ENCODE measurements around the gene DLEC1.
A peak's percentile ranks its signal among the peaks of the same experiment; 100 is the strongest.

The DLEC1 gene

DNA sequence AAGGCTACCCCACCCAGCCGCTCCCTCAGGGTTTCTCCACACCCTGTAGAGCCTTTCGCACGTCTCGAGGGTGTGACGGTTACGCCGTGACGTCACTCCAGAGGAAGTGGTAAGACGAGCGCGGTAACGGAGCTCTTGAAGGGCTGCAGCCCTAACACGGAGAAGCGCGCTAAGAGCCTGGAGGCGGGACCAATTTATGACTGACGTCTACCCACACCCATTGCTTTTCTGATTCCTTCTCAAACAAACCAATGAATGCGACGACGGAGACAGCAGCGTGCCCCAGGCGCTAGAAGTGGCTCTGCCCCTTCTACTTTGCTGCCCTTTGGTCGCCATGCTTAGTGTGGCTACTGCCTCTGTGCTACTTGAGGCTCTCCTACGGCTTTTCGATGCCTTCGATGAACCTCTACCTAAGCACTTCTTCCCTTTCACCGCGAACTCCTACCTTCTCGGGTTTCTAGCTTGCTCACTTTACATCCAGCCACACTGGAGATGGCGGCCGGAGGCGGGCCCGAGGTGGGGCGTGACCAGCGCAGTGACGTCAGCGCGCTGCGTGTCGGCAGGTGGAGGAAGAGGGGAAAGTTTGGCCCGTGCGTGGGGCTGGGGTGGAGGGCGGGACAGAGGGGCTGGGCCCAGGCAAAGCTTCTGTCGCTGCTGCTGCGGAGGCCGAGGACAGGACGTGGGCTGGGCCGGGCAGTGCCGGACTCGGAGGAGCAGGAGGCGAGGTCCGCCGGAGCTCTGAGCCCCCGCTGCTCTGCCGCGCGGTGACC, 126.1 kb downstream of the DLEC1 start, which contains the start of gene OXSR1:
OXSR1 (plus strand) TSS at position 586 of the 770 bp plus-strand sequence. CDS start 340 bp downstream, outside the sequence.
- peak; percentile 97 for DNase-seq

DNA sequence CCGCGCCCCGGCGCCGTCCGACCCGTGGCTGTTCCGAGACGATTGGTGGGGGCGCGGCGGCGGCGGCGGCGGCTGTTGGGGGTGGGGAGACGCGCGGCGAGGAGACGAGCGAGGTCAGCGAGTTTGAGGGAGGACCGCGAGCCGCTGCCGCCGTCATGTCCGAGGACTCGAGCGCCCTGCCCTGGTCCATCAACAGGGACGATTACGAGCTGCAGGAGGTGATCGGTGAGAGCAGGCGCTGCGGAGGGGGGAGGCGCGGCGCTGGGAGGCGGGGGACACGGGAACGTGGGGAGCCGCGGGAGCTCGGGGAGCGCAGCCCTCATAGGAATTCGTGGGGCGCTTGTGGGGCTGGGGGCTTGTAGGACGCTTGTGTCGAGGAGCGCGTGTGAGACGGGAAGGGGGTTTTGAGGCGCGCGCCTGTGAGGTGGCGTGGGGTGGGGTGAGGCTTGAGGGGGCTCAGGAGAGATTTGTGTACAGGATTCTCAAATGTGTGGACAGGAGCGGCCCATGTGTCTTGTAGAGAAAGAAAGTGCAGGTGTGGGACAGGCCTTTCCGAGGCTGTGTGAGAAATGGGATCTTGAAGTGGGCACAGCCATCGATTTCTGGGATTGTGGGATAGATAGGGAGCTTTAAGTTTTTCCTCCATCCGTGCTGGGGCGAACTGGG, 126.8 kb downstream of the DLEC1 start:
- DNase-seq, result no peak

DNA sequence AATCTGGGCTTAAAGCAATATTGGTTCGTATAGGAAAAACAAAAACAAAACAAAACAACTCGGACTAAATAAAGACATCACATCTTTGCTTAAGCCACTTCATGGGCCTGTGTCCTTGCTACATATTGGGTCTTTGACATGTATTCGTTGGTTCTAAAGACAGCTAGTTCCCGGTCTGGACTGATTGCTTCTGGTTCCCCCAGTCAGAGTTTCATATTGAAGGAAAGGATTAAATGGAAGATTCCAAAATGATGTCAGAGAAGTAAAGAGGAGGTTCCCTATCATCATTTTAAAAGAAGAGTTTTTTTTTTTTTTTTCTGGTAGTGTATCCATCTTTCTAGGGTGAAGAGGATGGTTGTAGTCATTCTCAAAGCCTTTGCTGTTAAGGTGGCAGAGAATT, 128.6 kb downstream of the DLEC1 start:
- no peak for DNase-seq

- DNase-seq, result no peak
Observed at GRCh38 chr3:38168151-38169026, 129.4 kb downstream of the DLEC1 start.

- no peak for DNase-seq
Observed at GRCh38 chr3:38169027-38169317, 130.0 kb downstream of the DLEC1 start.

- no peak for DNase-seq
Observed at GRCh38 chr3:38170722-38171121, 131.7 kb downstream of the DLEC1 start.

GRCh38 chr3:38171622-38172021, 132.6 kb downstream of the DLEC1 start:
- DNase-seq, result no peak
